GM19397 (cell line): ENCODE measurements around the gene HJV.

Experiments used
- ATAC-seq: cut with Tn5 transposase; IDR thresholded peaks from one replicate; pipeline ENCODE4 v1.9.1; 2021; ENCODE audit warnings: mild to moderate bottlenecking, moderate library complexity; ENCODE audit not compliant: unreplicated experiment

HJV gene

GRCh38 chr1:145994391-145995120 is 27.0 kb downstream of the HJV start:
- ATAC-seq, result no peak

DNA sequence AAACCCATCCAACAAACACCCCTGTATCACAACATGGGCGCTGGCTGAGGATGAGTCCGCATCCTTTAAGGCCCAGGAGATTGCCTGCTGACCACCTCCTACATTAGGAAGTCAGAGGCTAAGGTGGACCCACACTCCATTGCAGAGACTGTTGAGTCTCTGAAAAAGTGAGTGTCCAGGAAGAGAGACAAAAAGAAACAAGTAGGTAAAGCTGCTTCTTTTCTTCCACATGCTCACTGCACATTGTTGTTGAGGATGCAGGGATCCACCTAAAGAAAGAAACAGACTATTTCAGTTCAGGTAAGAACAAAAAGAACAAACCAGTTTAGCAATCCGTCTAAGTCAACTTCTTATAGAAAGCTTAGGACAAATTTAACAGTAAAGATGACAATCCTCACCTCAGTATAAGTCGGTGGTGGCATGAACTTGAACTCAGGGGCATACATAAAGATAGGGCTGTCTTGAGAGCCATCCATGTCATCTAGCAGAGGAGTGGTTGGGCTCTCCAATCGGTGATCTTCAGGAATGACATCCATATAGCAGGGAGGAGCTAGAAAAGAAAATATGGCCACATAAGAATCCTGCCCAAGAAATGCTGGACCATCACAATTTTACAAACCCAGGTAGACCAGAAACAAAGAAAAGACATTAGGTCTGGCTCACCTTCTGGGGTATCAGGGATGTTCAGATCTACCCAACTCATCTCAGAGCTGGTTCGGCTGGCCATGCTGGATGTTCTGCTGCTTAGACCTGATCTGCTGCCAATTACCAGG is 27.7 kb downstream of the HJV start:
- no peak for ATAC-seq

GRCh38 chr1:145992958-145993617 is 28.4 kb downstream of the HJV start:
- no peak for ATAC-seq

- no peak for ATAC-seq
Observed at GRCh38 chr1:145992502-145992936, 29.0 kb downstream of the HJV start.

- ATAC-seq, result no peak
Observed at GRCh38 chr1:145991735-145992412, 29.7 kb downstream of the HJV start.

DNA sequence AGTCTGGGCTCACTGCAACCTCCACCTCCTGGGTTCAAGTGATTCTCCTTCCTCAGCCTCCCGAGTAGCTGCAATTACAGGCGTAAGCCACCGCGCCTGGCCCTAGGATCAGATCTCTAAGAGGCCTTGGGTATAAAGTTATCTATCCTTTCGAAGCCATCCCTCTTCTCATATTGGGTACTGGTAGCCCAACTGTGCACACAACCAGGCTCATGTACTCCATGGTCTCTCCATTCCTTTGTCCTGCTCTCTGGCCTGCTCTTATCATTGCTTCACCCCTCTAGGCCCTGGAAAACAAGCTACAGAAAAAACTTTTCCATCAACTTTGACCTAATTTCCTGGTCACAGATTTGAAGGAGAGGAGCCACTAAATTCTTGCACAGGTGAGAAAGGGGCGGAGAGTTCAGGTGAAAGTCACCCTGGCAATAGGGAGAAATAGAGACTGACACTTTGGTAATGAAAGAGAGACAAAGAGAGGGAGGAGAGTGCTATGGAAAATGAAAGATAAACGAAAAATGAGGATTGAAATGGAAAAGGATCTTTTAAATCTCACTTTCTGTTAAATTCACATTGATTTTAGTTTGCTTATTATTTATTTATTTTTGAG is 31.2 kb downstream of the HJV start:
- ATAC-seq, result no peak

DNA sequence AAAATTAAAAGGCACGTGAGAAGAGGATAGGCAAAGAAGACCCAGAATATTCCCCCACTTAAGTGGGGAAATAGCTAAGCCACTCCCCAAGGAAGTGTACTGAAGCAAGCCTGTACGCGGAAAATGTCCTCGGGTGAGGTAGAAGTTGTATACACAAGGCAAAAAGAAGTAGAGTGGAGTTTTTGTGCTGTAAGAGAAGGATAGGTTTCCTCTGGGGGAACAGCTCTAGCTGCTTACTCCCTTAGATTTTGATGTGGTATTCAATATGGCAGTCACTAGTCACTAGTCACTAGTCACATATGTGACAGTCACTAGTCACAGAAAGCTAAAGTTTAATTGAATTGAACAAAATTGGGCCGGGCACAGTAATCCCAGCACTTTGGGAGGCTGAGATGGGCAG is 32.8 kb downstream of the HJV start:
- no peak for ATAC-seq

DNA sequence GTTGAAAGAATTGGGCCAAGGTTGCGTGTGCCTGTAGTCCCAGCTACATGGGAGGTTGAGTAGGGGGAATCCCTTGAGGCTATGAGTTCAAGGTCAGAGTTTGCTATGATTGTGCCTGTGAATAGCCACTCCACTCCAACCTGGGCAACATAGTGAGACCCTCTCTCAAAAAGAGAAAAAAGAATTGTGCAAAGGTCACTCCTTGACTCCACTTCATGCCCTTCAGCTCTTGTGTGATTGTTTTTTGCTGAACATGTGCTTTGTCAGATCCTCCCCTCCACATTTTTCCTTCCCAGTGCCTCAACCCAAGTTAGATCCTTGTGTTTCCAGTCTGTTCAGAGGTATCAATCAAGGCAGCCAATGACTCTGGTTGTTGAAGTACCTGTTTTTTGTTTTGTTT is 33.6 kb downstream of the HJV start:
- ATAC-seq, result no peak

DNA sequence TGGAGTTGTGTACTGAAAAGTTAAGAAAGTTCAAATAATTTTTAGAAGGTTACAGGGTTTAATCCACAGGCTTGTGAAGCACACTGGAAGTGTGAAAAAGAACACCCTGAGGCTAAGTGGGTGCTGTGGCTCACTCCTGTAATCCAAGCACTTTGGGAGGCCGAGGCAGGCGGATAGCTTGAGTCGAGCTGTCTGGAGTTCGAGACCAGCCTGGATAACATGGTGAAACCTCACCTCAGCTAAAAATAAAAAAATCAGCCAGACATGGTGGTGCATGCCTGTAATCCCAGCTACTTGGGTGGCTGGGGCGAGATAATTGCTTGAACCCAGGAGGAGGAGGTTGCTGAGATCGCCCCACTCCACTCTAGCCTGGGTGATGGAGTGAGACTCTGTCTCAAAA is 35.0 kb downstream of the HJV start:
- no peak for ATAC-seq

GRCh38 chr1:145985502-145986439 is 35.8 kb downstream of the HJV start:
- no peak for ATAC-seq

- ATAC-seq, result no peak
Observed at GRCh38 chr1:145985129-145985501, 36.4 kb downstream of the HJV start.

- no peak for ATAC-seq
Observed at GRCh38 chr1:145983960-145984830, 37.3 kb downstream of the HJV start.

DNA sequence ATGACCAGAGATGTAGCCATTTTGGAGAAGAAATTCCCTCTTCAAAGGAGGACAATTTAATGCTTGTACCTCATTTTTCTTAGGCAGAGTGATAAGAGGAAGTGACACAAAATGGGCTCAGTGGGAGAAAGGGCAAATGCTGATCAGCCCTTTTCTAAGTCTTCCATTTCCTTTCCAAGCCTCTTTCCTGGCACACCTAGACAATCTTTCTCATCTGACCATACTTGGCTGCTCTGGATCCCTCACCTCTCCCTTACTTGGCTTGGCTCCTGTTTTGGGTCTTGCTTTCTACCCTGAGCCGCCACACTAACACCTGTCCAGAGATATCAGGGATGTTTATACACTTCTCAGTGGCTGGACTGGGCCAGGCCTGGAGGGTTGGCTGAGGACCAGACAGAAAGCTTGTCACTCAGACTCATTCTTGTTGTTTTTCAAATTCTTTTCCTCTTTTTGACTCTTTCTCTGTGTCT is 38.3 kb downstream of the HJV start:
- no peak for ATAC-seq

GRCh38 chr1:145982010-145982723 is 39.4 kb downstream of the HJV start:
- ATAC-seq, result no peak

- ATAC-seq, result no peak
Observed at GRCh38 chr1:145980457-145980994, 41.0 kb downstream of the HJV start.

DNA sequence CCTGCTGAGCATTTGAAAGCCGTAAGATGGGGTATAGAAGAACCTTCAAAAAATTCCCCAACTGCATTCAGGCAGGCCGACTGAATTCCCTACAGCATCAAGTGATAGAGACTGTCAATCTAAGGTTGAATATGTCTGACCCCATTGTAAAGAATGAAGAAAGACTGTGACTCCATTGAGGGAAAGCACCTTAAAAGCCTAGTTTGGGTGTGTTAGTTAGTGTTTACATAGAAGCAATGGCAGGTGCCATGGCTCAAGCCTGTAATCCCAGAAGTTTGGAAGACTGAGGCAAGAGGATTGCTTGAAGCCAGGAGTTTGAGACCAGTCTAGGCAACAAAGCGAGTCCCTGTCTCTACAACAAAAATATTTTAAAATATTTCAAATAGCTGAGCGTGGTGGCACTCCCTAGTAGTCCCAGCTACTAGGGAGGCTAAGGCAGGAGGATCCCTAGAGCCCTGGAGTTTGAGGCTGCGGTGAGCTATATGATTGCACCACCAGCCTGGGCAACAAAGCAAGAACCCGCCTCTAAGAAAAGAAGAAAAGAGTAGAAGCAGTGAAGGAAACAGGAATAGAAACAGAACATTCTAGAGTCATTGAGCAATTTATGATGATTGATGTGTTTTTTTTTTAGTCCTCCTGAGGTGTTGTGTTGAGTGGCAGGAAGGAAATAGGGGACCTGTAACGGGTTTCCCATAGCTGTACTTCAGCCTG is 41.6 kb downstream of the HJV start:
- no peak for ATAC-seq
